NB4 (cell line): ENCODE data around the gene MYO1E.
A peak's percentile ranks its signal among the peaks of the same experiment; 100 is the strongest.
"Not testable (repeated sequence)": the region's sequence is repeated elsewhere in the genome, so short reads cannot be mapped to it uniquely, and the experiment has no call there.

Experiments used
- DNase-seq: peaks from one replicate; pipeline ENCODE4 v3.0.0; 2010; ENCODE audit warnings: low read depth
- H3K4me3 ChIP-seq: one replicate; pipeline ENCODE4 v1.5.1; 2011; ENCODE audit warnings: mild to moderate bottlenecking, low read depth, low read length, moderate library complexity
- CTCF ChIP-seq: IDR thresholded peaks from one replicate; pipeline ENCODE4 v1.5.1; 2012; ENCODE audit warnings: low read depth, low read length
- MAX ChIP-seq: IDR thresholded peaks from 2 replicates; pipeline ENCODE4 v1.6.1; 2011; ENCODE audit warnings: low read depth, low read length
- MYC ChIP-seq: IDR thresholded peaks from 2 replicates; pipeline ENCODE4 v1.6.1; 2011; ENCODE audit warnings: low read depth, low read length
- POLR2A ChIP-seq: IDR thresholded peaks from 2 replicates; pipeline ENCODE4 v1.6.1; 2011; ENCODE audit warnings: mild to moderate bottlenecking; ENCODE audit not compliant: insufficient read length; ENCODE audit errors: extremely low read depth

MYO1E gene

GRCh38 chr15:59170295-59171066 lies 202.2 kb downstream of the MYO1E start:
- no peak for DNase-seq
- no peak overlapping the region for H3K4me3 ChIP-seq
- no peak for TF ChIP-seq MAX
- no peak for TF ChIP-seq MYC
- no peak for TF ChIP-seq POLR2A
- no peak for TF ChIP-seq CTCF

GRCh38 chr15:59169251-59169708 lies 203.4 kb downstream of the MYO1E start:
- no peak for DNase-seq
- TF ChIP-seq POLR2A, result no peak
- TF ChIP-seq MYC, result no peak
- TF ChIP-seq MAX, result no peak
- TF ChIP-seq CTCF, result no peak
- no peak overlapping the region for H3K4me3 ChIP-seq

GRCh38 chr15:59168536-59168935 lies 204.1 kb downstream of the MYO1E start:
- peak; percentile 38 for DNase-seq
- H3K4me3 ChIP-seq, result no peak overlapping the region

GRCh38 chr15:59166601-59167265 lies 205.9 kb downstream of the MYO1E start:
- no peak for TF ChIP-seq CTCF
- no peak for TF ChIP-seq MYC
- TF ChIP-seq MAX, result no peak
- TF ChIP-seq POLR2A, result no peak
- H3K4me3 ChIP-seq, result no peak overlapping the region
- no peak for DNase-seq

More at GRCh38 chr15:59168536-59168935, 204.1 kb downstream of the MYO1E start:
- TF ChIP-seq MYC (no peak), MAX (no peak), POLR2A (no peak), CTCF (no peak)

GRCh38 chr15:59166166-59166565 lies 206.5 kb downstream of the MYO1E start:
- TF ChIP-seq MAX (no peak), MYC (no peak), POLR2A (no peak)
- no peak overlapping the region for H3K4me3 ChIP-seq
- no peak for DNase-seq

GRCh38 chr15:59165726-59166125 lies 206.9 kb downstream of the MYO1E start:
- no peak overlapping the region for H3K4me3 ChIP-seq
- no peak for TF ChIP-seq CTCF
- no peak for TF ChIP-seq MYC
- no peak for TF ChIP-seq MAX
- no peak for TF ChIP-seq POLR2A
- no peak for DNase-seq

- H3K4me3 ChIP-seq, DNase-seq: not testable (repeated sequence)
These were observed 210.6 kb downstream of the MYO1E start for GRCh38 chr15:59162080-59162479.
